ENCODE data around the gene SLX4IP. TPM values are rescaled to one million over a fixed set of nuclear protein-coding genes. Genes with fewer than 3 reads are reported as not detected.
A peak's percentile ranks its signal among the peaks of the same experiment; 100 is the strongest.

SLX4IP gene
- total and polyA plus RNA-seq, 2 of the 13 experiments (the other 11 are each of a cell fraction or from before 2014, with no cell fraction given) = 3.6 to 7.3 TPM

- TF ChIP-seq ZBTB33 (CRISPR knock-in tag; IDR thresholded peaks at IDR 0.05) = no peak
- TF ChIP-seq ZNF720 (CRISPR knock-in tag; IDR thresholded peaks at IDR 0.05) = no peak
- no peak for TF ChIP-seq ZNF781 (CRISPR knock-in tag; IDR thresholded peaks at IDR 0.05; ENCODE audit: borderline replicate concordance, not compliant biosample characterization)
- TF ChIP-seq SNAI1 (CRISPR knock-in tag; IDR thresholded peaks at IDR 0.05; ENCODE audit: borderline replicate concordance) = no peak
- TF ChIP-seq GFI1 (CRISPR knock-in tag; IDR thresholded peaks at IDR 0.05; ENCODE audit: borderline replicate concordance) = no peak
- no peak for TF ChIP-seq HMGXB3 (CRISPR knock-in tag; IDR thresholded peaks at IDR 0.05; ENCODE audit: borderline replicate concordance)
- no peak for TF ChIP-seq PLRG1 (conservative IDR thresholded peaks at IDR 0.05)
- no peak for TF ChIP-seq HNF4A (CRISPR knock-in tag; IDR thresholded peaks at IDR 0.05)
- TF ChIP-seq PRPF4 (IDR thresholded peaks at IDR 0.05; ENCODE audit: low read depth, low read length, poor library complexity, severe bottlenecking) = no peak
- TF ChIP-seq TARDBP (CRISPR knock-in tag; IDR thresholded peaks at IDR 0.05) = no peak
- TF ChIP-seq ZNF792 (CRISPR knock-in tag; IDR thresholded peaks at IDR 0.05) = no peak; the same call in 1 of the 2 replicates
- TF ChIP-seq NR3C1 (CRISPR knock-in tag; IDR thresholded peaks at IDR 0.05) = no peak
- TF ChIP-seq HNF4G (IDR thresholded peaks at IDR 0.05; ENCODE audit: borderline replicate concordance, low read depth, low read length) = no peak
- no peak for TF ChIP-seq HNF4G (CRISPR knock-in tag; IDR thresholded peaks at IDR 0.05; ENCODE audit: borderline replicate concordance, low read depth)
- peak; percentile 52; the same call in 1 of the 2 replicates for TF ChIP-seq FOXA3 (CRISPR knock-in tag; IDR thresholded peaks at IDR 0.05)
- no peak for TF ChIP-seq ESRRA (CRISPR knock-in tag; IDR thresholded peaks at IDR 0.05; ENCODE audit: low read depth)
- TF ChIP-seq WIZ (CRISPR knock-in tag; IDR thresholded peaks at IDR 0.05) = no peak
- peak; percentile 40; the same call in 1 of the 2 replicates for TF ChIP-seq DRAP1 (CRISPR knock-in tag; IDR thresholded peaks at IDR 0.05)
- no peak for TF ChIP-seq KAT2B (IDR thresholded peaks at IDR 0.05; ENCODE audit: borderline replicate concordance, low read depth, low read length)
- TF ChIP-seq SRSF9 (IDR thresholded peaks at IDR 0.05; ENCODE audit: borderline replicate concordance, insufficient read depth, low read depth, low read length, poor library complexity, severe bottlenecking) = no peak
- TF ChIP-seq TAF1 (CRISPR knock-in tag; IDR thresholded peaks at IDR 0.05) = no peak
- no peak for TF ChIP-seq SIN3A (IDR thresholded peaks at IDR 0.05; ENCODE audit: borderline replicate concordance, low read depth, low read length)
Observed at GRCh38 chr20:10553326-10553984, 118.3 kb downstream of the SLX4IP start (continued).
